DND-41 (cell line): ENCODE results near the gene TMCO4.

Source experiments
- EZH2 ChIP-seq: IDR thresholded peaks from 3 replicates; pipeline ENCODE4 v1.6.1; 2012; ENCODE audit warnings: borderline replicate concordance, low read depth, mild to moderate bottlenecking, moderate library complexity, low read length, inconsistent platforms; ENCODE audit not compliant: severe bottlenecking
- TF ChIP-seq, protein P1 (sequence below): IDR thresholded peaks from 2 replicates; pipeline ENCODE4 v1.5.1; 2012; ENCODE audit warnings: borderline replicate concordance, low read length, moderate library complexity, mild to moderate bottlenecking; ENCODE audit not compliant: poor library complexity, severe bottlenecking; ENCODE audit errors: extremely low read depth

DNA sequence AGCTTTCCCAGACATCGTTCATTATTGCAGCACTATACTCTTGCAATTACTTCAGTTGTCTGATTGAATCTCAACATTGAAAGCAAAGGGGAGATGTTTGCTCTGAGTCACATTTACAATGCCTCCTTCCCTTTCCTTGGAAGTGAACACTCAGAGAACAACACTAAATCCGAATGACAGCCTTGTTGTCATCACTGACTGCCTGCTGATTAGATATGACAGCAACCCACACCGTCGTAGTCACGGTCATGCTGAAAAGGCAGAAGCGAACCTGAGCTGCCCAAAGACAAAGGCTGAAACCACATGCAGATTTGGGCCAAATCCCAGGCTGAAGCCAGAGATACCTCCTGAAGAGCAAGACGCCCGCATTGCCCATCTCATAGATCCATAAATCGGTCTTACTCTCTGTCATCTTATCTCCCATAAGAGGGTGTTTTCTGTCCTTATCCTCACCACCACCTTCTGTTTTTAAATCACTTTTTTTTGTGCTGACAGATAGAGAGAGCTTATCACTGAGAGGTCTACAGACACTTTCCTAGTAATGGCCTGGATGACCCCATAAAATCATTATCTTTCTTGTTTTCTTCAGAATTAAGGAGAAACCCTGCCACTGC lies 47.5 kb downstream of the TMCO4 start:
- no peak for TF ChIP-seq EZH2
- TF ChIP-seq, protein P1, sequence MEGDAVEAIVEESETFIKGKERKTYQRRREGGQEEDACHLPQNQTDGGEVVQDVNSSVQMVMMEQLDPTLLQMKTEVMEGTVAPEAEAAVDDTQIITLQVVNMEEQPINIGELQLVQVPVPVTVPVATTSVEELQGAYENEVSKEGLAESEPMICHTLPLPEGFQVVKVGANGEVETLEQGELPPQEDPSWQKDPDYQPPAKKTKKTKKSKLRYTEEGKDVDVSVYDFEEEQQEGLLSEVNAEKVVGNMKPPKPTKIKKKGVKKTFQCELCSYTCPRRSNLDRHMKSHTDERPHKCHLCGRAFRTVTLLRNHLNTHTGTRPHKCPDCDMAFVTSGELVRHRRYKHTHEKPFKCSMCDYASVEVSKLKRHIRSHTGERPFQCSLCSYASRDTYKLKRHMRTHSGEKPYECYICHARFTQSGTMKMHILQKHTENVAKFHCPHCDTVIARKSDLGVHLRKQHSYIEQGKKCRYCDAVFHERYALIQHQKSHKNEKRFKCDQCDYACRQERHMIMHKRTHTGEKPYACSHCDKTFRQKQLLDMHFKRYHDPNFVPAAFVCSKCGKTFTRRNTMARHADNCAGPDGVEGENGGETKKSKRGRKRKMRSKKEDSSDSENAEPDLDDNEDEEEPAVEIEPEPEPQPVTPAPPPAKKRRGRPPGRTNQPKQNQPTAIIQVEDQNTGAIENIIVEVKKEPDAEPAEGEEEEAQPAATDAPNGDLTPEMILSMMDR, result no peak
